Measurements from ENCODE around the gene DUS2. TPM values are rescaled to one million over a fixed set of nuclear protein-coding genes. Genes with fewer than 3 reads are reported as not detected.

Gene DUS2
- total RNA-seq, 2 experiments from 2014 or later: 34.2 to 35.1 TPM

DNA sequence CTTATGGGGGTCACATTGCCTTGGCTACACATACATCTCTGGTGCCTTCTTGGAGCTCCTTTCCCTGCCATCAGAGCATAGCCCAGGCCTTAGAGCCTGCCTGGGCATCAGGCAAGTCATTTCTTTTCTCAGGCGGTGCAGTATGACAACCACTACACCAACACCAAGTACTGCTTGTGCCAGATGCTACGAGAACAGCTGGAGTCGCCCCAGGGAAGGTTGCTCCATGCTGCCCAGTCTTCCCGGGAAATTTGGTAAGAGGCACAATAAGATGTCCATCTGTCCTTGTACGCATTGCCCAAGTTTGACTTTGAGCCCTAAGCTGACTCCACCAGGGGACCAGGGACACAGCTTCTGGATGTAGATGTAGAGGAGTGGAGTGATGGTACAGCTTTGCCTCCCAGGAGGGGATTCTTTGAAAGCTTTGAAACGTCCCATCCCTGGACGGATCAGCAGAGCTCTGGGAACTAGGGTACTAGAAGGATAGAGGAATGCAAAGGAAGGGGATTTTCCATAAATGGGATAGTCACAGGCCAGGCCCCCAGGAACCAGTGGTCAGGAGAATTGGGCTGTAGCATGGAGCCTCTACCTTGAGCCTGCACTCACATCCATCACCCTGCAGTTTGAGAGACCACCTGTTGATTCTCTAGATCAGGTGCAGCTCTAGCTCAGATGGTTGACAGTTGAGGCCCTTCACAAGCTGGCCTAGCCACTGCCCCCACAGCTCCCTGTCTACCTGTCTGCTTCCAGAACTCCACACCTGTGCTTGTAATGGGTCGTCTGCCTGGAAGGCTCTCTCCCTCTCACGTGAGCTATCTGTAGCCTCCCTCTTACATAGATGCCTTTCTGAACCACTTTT, 51.0 kb downstream of the DUS2 start:
- Mint-ChIP-seq H3K27me3 (no peaks in the 10 kb centered on the region), H3K36me3 (ENCODE audit: low read depth) (peaks cover 87% of the 10 kb centered on the region), H3K9me3 (no peaks in the 10 kb centered on the region), H3K27ac (peak overlapping the region; percentile 95), H3K4me3 (peak overlapping the region; percentile 3), H3K4me1 (ENCODE audit: low read depth) (peaks cover 79% of the 10 kb centered on the region)
- DNase-seq (no peak), ATAC-seq (peak; percentile 1)
- intact Hi-C loops (cut with micrococcal nuclease): no loop called here
- ChIA-PET POLR2A (interaction anchor here (0.6 to 3.8 kb wide), 5 partner anchors 11 to 52 kb away, joined by 3 to 34 read pairs (median 3); partner anchors contain the start of genes DDX28, DUS2 and NFATC3), CTCF (interaction anchor here (1.0 to 5.1 kb wide), 9 partner anchors 8 to 258 kb away, joined by 3 to 38 read pairs (median 5); partner anchors contain the start of genes NFATC3 and SLC7A6)
- TF ChIP-seq CTCF (IDR thresholded peaks at IDR 0.05): no peak

DNA sequence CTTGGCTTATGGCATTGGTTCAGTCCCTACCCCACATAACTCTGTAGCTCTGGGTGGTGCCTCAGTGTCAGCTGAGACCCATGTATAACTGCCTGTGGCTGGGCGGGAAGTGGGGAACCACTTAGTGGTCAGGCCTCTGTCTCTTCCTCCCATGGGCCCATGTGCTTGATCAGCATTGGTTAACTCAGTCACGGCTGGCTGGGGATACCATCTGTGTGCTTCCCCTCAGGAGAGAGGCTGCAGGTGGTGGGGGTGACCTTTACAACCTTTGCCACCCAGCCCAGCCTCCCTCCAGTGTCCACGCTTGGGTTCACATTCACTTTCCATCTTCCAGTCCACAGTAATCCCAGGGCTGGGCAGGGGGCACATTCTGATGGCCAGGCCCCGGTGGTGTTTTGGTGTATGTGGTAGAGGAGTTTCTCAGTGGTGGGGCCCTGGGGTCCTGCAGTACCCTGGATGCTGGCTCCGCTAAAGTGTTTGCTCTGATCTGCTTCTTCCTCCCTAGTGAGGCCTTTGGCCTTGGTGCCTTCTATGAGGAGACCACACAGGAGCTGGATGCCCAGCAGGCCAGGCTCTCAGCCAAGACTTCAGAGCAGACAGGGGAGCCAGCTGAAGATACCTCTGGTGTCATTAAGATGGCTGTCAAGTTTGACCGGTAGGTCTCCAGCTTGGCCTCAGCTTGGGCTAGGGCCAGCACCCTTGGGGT, 51.9 kb downstream of the DUS2 start:
- DNase-seq: peak; percentile 95
- intact Hi-C loops (cut with micrococcal nuclease): no loop called here

DNA sequence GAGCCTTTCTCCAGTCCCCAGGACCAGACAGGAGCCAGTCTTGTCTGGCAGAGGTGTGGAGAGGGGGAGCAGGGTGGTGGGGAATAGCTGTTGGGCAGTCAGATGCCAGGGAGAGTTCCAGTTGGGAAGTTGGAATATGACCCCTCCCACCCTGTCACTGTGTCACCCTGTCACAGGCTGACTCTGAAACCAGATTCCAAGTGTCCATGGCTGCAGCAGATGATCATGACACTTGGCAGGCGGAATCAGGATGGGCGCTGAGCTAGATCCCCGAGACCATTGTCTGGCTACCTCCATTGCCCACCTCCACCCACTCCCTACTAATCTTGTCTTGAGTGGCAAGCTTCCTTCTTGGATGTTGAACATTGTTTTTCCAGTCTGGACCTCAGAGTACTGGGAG, 52.9 kb downstream of the DUS2 start:
- CTCF ChIA-PET: interaction anchor here (1.5 to 5.1 kb wide), 2 partner anchors 9 to 10 kb away, joined by 6 to 38 read pairs; partner anchors contain the start of gene NFATC3
- TF ChIP-seq CTCF (IDR thresholded peaks at IDR 0.05): no peak
- intact Hi-C loops (cut with micrococcal nuclease): no loop called here
- peaks cover 78% of the 10 kb centered on the region for H3K36me3 Mint-ChIP-seq (ENCODE audit: low read depth)
- no peak for ATAC-seq
- POLR2A ChIA-PET: interaction anchor here (0.6 to 3.8 kb wide), 4 partner anchors 9 to 13 kb away, joined by 3 to 34 read pairs (median 7); partner anchors contain the start of gene NFATC3
- H3K9me3 Mint-ChIP-seq: no peaks in the 10 kb centered on the region
- H3K4me1 Mint-ChIP-seq (ENCODE audit: low read depth): peaks cover 77% of the 10 kb centered on the region
- H3K27ac Mint-ChIP-seq: peak overlapping the region; percentile 95
- no peaks in the 10 kb centered on the region for H3K27me3 Mint-ChIP-seq
- H3K4me3 Mint-ChIP-seq: no peak overlapping the region
- DNase-seq: no peak

More for the DNA sequence above, 51.9 kb downstream of the DUS2 start:
- ATAC-seq: peak; percentile 60
- H3K36me3 Mint-ChIP-seq (ENCODE audit: low read depth): peaks cover 85% of the 10 kb centered on the region
- H3K27ac Mint-ChIP-seq: peak overlapping the region; percentile 95
- H3K27me3 Mint-ChIP-seq: no peaks in the 10 kb centered on the region
- no peaks in the 10 kb centered on the region for H3K9me3 Mint-ChIP-seq
- ChIA-PET POLR2A (interaction anchor here (0.8 to 3.8 kb wide), 2 partner anchors 10 kb away, joined by 4 to 34 read pairs; partner anchors contain the start of gene NFATC3), CTCF (interaction anchor here (1.0 to 5.1 kb wide), 8 partner anchors 9 to 258 kb away, joined by 3 to 38 read pairs (median 6); partner anchors contain the start of genes NFATC3 and SLC7A6)
- peaks cover 80% of the 10 kb centered on the region for H3K4me1 Mint-ChIP-seq (ENCODE audit: low read depth)
- no peak for TF ChIP-seq CTCF (IDR thresholded peaks at IDR 0.05)
- peak overlapping the region; percentile 32 for H3K4me3 Mint-ChIP-seq

DNA sequence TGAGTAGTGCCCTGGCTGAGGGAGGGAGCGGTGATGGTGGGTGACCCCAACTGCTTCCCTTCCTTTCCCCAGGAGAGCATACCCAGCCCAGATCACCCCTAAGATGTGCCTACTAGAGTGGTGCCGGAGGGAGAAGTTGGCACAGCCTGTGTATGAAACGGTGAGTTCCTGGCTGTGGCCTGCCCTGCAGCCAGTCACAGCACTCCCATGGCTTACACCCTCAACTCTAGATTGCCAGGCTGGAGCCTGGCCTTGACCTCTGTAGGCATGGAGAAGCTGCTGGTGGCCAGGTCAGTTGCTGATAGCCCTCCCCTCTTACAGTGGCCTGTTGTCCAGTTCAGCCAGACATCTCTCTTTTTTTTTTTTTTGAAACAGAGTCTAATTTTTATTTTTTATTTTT, 53.5 kb downstream of the DUS2 start:
- Mint-ChIP-seq H3K4me1 (ENCODE audit: low read depth) (peaks cover 77% of the 10 kb centered on the region), H3K4me3 (no peak overlapping the region), H3K27me3 (no peaks in the 10 kb centered on the region), H3K27ac (peak overlapping the region; percentile 74), H3K9me3 (peaks cover 2% of the 10 kb centered on the region), H3K36me3 (ENCODE audit: low read depth) (peaks cover 78% of the 10 kb centered on the region)
- no peak for DNase-seq
- no peak for ATAC-seq
- CTCF ChIA-PET: interaction anchor here (1.5 to 5.1 kb wide), 2 partner anchors 8 to 11 kb away, joined by 6 to 38 read pairs; partner anchors contain the start of gene NFATC3
- POLR2A ChIA-PET: interaction anchor here (2.9 to 3.8 kb wide), 2 partner anchors 8 to 14 kb away, joined by 10 to 34 read pairs; partner anchors contain the start of gene NFATC3
- intact Hi-C loops (cut with micrococcal nuclease): no loop called here
- no peak for TF ChIP-seq CTCF (IDR thresholded peaks at IDR 0.05)

Data from activated CD8-positive, alpha-beta T cell treated with anti-CD3 and anti-CD28 coated beads for 36 hours (primary cell).